ENCODE measurements around the gene TCF25. TPM values are rescaled to one million over a fixed set of nuclear protein-coding genes. Genes with fewer than 3 reads are reported as not detected.
"Not testable (repeated sequence)": the region's sequence is repeated elsewhere in the genome, so short reads cannot be mapped to it uniquely, and the experiment has no call there.

TCF25 gene
- polyA plus RNA-seq, 12 donors, result 82.4 to 173 (median 90.2) TPM; not detected in 1

DNA sequence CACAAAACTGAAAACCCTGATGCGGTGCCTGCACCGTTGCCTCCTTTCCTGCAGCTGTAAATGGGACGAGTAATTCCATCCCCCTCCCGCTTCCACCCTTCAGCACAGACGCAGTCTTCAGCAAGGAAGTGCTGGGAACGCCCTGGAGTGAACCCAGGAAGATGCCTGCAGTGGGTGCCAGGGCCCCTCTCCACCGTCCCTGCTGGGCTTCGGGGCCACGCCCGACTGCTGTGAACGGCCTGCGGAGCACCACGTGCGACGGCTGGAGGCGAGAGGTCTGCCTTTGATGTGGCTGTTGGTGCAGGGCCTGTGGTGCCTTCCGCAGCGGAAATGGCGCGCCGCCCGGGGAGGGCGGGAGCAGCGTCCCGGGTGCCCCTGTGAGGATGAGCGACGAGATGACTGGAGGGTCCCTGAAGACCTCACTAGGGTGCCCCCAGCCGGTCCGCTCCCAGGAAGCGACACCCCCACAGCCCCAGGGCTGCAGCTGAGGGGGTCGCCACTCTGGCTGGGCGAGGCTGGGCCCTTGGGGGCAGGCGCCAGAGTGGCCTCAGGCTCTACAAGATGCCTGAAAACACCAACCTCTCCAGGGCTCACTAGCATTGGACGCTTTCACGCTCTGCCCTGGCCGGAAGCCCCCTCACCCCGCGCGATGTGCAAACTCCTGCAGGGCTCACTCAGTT, 44.5 kb downstream of the TCF25 start:
- no peak for DNase-seq

DNA sequence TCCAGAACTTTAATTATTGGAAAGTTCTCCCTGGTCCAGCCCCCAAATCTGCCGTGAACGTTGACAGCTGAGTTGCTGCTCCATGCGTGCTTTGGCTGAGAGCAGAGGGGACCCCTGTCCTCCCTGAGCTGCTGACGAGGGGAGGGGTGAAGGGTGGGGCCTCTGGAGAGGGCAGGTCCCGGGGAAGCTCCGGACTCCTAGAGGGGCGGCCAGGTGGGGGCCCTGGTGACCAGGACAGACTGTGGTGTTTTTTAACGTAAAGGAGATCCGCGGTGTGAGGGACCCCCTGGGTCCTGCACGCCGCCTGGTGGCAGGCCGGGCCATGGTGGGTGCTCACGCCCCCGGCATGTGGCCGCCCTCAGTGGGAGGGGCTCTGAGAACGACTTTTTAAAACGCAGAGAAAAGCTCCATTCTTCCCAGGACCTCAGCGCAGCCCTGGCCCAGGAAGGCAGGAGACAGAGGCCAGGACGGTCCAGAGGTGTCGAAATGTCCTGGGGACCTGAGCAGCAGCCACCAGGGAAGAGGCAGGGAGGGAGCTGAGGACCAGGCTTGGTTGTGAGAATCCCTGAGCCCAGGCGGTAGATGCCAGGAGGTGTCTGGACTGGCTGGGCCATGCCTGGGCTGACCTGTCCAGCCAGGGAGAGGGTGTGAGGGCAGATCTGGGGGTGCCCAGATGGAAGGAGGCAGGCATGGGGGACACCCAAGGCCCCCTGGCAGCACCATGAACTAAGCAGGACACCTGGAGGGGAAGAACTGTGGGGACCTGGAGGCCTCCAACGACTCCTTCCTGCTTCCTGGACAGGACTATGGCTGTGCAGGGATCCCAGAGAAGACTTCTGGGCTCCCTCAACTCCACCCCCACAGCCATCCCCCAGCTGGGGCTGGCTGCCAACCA, 45.3 kb downstream of the TCF25 start, which contains the start of gene MC1R:
MC1R (plus strand) TSS at position 410 of the 895 bp plus-strand sequence; CDS start at position 807, 397 bp downstream.
- DNase-seq, result no peak

DNA sequence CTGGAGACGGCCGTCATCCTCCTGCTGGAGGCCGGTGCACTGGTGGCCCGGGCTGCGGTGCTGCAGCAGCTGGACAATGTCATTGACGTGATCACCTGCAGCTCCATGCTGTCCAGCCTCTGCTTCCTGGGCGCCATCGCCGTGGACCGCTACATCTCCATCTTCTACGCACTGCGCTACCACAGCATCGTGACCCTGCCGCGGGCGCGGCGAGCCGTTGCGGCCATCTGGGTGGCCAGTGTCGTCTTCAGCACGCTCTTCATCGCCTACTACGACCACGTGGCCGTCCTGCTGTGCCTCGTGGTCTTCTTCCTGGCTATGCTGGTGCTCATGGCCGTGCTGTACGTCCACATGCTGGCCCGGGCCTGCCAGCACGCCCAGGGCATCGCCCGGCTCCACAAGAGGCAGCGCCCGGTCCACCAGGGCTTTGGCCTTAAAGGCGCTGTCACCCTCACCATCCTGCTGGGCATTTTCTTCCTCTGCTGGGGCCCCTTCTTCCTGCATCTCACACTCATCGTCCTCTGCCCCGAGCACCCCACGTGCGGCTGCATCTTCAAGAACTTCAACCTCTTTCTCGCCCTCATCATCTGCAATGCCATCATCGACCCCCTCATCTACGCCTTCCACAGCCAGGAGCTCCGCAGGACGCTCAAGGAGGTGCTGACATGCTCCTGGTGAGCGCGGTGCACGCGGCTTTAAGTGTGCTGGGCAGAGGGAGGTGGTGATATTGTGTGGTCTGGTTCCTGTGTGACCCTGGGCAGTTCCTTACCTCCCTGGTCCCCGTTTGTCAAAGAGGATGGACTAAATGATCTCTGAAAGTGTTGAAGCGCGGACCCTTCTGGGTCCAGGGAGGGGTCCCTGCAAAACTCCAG, 46.4 kb downstream of the TCF25 start:
- DNase-seq, result no peak

DNA sequence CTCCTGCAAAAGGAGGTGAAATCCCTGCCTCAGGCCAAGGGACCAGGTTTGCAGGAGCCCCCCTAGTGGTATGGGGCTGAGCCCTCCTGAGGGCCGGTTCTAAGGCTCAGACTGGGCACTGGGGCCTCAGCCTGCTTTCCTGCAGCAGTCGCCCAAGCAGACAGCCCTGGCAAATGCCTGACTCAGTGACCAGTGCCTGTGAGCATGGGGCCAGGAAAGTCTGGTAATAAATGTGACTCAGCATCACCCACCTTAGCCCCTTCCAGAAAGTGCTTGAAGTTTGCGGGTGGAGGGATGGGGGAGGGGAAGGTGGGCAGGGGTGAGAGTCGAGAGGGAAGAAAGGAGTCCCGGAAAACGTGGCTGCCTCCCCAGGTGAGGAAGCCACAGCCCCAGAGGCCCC, 47.3 kb downstream of the TCF25 start:
- no peak for DNase-seq

DNA sequence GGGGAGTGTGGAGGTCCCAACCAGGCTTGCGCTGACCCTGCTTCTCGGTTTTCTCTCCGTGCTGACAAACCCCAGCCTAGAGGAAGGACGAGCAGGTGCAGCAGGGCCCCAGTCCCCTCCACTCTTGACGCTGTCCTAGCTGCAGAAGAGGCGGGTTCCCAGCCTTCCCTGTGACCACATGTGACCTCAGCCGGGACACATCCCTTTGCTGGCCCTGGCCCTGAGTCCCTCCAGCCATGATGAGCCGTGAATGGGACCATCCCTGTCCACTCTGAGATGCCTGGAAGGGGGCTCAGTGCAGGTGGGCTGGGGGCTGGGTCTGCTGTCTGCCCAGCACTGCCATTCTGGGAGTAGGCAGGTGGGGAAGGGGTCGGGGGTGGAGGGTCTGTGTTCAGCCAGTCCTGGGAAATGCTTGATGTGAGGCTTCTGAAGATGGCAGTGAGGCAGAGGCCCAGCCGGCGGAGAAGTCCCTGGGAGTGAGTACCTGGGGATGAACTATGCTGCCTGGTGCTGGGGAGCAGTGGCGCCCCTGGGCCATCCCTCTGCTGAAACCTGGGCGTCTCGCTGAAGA, 47.8 kb downstream of the TCF25 start:
- no peak for DNase-seq

DNA sequence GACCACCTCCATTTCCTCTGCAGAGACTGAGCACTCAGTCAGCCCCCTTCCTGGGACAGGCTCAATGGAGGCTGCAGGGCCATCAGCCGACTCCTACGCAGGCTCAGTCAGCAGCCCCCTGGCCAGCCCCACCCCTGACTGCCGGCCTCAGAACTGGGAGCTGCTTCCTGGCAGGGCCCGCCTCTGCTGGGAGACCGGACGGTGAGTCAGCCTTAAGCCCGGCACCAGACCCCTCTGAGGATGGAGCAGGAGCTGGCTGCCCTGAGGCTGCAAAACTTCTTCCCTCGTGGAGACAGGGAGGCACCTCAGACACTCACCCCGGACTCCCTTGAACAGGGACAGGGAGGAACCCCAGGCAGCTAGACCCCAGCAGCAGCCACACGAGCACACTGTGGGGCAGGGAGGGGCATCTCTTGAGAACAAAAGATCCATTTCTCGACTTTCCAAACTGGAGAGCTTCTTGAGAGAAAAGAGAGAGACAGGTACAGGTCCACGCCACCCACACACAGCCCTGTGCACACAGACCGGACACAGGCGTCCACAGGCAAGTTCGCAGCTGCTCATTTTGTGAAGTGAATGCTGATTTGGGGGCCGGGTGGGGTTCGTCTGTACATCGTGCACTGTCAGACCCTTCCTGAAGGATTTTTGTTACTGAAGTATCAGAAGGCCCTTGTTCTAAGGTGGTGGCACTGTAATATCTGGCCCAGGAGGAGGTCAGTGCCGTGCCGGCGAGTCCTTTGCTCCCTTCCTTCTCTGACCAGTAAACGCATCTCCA, 48.5 kb downstream of the TCF25 start:
- DNase-seq, result no peak

DNA sequence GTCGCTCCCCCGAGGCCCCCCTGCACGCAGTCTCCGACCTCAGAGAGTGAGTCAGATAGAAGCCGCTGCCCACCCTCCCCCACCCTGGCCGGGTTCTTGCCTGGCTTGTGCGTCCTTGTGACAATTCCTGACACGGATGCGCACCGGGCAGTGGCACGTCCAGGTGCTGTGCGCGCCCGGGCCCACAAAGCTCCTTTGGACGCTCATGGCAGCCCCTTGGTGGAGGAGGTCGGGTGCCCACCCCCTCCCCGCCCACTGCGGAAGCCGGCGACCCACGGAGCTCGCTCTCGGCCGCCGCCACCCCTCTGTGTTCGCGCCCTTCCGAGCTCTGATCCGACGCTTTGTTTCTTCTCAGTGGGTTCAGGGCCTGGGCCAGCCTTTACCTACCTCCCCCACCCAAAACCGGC, 49.1 kb downstream of the TCF25 start:
- DNase-seq, result no peak

DNA sequence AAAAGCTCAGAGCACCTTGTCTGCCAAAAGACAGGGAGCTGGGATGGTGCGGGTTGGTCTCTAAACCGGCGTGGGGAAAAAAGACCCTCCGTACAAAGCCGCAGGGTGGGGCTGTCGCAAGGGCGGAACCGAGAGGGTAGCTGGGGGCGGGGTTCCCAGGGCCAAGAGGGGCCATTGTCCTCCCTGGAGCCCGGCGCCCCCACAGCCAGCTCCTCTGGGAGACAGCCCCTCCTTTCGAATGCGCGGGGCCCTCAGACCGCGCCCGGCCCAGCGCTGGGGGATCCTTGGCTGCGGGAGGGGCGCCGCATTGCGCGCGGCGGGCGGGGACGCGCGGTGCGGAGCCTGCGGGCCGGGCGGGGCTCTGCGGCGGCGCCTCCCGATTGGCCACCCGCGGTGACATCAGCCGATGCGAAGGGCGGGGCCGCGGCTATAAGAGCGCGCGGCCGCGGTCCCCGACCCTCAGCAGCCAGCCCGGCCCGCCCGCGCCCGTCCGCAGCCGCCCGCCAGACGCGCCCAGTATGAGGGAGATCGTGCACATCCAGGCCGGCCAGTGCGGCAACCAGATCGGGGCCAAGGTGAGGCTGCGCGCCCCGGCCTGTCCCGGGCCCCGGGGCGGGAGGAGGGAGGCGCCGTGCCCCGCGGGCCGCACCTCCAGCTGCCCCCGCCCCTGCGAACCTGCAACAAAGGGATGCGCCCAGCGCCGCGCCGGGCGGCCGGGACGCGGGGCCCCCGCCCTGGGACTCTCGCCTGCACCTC, 49.7 kb downstream of the TCF25 start, which contains the start of gene TUBB3:
TUBB3 (plus strand) TSS at position 459 of the 756 bp plus-strand sequence; CDS start at position 519, 60 bp downstream.
- no peak for DNase-seq

DNA sequence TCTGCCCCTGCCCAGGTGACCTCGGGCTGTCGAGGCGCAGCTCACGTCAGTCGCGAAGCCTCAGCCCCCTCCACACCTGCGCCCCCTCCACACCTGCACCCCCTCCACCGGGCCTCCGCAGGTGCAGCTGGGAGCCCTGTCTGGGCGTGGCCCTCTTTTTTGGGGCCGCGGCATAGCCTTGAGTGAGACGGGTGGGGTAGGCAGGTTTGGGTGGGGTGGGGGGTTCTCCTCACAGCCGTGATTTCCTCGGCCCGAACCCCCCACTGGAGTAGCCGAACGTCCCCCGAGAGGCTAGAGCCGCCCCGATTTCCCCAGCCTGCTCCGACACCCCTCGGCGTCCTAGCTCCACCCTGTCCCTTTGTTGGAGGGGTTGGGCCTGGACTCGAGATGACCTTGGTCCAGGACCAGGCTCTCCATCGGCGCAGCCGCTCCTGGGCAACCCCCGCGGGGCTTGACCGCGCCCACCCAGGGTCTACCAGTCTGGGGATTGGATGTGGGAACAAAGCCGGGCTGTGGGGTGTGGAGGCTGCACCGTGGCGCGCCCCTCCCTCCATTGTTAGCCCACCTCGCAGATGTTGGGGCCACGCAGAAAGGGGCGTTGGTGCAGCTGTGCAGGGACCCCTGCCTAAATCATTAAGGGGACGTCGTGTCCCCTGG, 50.4 kb downstream of the TCF25 start:
- no peak for DNase-seq

DNA sequence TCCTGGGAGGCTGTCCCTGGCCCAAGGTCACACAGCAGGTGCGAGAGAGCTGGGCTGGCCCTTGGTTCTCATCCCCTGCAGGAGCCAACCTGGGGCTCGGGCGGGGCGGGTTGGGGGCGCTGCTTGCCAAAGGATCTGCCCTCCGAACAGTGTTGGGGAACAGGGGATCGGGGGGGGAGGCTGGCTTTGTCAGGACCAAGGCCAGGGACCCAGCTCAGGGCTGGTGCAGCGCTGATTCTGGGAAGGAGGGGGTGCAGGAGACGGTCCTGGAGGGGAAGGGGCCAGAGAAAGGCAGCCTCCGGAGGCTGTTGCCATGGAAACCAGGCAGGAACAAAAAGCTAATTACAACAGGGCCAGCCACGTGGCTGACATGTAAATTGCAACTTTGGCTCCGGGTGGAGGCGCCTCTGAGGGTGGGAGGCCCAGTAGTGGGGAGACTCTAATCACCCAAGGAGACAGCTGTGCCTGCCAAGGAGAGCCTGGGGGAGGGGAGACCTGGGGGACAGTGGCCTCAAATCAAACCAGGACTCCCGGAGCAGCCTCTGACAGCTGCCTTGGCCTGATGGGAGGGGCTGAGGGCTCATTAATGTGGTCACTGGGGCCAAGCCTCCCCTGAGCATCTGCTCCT, 51.0 kb downstream of the TCF25 start:
- DNase-seq, result no peak

DNA sequence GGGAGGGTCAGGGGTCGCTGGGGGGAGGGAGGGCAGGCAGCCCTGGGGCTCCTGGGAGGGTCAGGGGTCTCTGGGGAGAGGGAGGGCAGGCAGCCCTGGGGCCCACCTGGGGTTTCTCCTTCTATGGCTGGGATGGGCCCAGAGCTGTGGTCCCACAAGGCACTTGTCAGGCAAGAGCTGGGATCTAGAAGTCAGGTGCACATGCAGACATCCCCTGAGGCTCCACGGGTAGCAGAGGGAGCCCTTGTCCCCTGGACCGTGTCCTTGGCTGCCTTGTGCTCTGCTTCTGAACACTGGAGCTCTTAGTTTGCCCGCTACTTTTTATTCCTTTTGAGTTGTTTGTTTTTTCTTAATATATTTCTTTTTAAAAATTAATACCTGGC, 51.5 kb downstream of the TCF25 start:
- no peak for DNase-seq

DNA sequence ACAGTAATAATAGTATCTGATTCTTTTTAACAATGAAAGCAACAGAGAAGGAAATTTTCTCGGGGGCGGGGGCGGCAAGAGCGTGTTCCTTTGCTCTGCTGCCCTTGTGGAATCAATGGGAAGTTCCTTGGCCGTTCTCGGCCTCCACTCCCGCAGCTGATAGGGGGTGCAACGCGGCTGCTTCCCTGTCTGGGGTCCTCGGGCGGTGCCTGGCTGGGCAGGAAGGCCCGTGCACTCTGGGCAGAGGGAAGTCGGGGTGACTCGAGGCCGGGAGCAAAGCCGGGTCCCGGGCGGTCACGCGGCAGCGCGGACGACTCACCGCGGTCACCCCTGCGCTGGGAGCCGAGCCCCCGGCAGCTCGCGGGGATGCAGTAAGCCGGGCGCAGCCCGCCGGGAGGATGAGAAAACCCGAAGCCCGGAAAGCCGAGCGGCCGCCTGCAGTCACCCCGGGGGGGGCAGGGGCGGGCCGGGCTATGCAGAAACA, 52.2 kb downstream of the TCF25 start:
- DNase-seq, result no peak

DNA sequence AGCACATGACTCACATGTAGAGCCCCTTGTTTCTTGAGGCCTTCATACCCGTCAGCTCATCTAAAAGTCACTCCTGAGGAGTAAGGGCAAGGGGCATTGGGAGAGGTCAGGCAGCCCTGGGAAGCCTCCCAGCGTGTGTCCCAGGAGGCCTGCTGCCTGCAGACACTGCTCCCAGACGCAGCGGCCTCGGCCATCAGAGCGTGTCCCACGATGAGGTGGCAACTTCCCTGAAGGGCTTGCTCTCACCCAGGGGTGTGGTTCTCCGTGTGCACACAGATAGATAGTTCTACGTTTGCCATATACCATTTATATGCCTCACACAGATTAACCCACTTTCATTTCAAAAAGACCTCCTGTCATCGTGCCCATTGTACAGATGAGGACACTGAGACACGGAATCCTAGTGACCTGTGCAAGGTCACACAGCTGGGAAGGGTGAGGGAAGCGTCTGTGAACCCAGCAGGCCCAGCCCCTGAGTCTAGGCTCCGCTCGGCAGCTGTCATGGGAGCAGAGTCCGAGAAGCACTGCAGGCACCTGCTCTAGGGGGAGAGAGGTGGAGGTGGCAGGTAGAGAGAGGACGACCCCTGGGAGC, 58.0 kb downstream of the TCF25 start:
- DNase-seq, result no peak

DNA sequence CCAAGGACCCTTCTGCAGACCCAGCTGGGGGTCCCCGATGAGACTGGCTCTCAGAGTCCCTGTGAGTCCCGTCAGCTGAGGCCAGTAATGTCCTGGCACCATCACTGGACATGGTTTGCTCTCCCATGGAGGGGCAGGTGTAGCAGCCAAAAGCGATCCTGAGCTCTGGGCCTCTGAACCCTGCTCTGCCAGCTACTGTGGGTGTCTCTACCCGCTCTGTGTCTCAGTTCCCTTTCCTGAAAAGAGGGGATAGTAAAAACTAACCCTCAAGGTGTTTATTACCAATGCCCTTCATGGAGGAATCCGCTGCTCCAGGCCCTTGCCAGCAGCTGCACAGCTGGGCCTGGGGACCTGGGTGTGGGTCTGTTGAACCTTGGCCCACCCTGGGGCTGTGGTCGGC, 58.6 kb downstream of the TCF25 start:
- DNase-seq, result no peak

DNA sequence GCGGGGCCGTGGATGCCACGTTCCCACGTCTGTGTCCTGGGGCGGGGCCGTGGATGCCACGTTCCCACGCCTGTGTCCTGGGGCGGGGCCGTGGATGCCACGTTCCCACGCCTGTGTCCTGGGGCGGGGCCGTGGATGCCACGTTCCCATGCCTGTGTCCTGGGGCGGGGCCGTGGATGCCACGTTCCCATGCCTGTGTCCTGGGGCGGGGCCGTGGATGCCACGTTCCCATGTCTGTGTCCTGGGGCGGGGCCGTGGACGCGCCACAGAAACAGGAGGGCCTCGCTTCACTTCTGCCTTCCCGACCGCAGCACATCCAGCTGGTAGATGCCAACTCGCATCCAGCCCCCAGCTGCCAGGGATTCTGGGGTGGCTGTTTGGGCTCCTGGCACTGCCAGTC, 60.6 kb downstream of the TCF25 start:
- DNase-seq, result not testable (repeated sequence)

DNA sequence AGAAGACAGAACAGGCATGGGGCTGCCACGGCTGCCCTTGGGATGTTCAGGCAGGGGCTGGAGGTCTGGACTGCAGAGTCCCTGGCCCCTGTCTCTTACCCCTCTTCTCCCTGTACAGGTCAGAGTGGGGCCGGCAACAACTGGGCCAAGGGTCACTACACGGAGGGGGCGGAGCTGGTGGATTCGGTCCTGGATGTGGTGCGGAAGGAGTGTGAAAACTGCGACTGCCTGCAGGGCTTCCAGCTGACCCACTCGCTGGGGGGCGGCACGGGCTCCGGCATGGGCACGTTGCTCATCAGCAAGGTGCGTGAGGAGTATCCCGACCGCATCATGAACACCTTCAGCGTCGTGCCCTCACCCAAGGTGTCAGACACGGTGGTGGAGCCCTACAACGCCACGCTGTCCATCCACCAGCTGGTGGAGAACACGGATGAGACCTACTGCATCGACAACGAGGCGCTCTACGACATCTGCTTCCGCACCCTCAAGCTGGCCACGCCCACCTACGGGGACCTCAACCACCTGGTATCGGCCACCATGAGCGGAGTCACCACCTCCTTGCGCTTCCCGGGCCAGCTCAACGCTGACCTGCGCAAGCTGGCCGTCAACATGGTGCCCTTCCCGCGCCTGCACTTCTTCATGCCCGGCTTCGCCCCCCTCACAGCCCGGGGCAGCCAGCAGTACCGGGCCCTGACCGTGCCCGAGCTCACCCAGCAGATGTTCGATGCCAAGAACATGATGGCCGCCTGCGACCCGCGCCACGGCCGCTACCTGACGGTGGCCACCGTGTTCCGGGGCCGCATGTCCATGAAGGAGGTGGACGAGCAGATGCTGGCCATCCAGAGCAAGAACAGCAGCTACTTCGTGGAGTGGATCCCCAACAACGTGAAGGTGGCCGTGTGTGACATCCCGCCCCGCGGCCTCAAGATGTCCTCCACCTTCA, 61.5 kb downstream of the TCF25 start:
- no peak for DNase-seq

DNA sequence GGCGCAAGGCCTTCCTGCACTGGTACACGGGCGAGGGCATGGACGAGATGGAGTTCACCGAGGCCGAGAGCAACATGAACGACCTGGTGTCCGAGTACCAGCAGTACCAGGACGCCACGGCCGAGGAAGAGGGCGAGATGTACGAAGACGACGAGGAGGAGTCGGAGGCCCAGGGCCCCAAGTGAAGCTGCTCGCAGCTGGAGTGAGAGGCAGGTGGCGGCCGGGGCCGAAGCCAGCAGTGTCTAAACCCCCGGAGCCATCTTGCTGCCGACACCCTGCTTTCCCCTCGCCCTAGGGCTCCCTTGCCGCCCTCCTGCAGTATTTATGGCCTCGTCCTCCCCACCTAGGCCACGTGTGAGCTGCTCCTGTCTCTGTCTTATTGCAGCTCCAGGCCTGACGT, 62.2 kb downstream of the TCF25 start:
- DNase-seq, result not testable (repeated sequence)
